ENCODE data around the gene CACNA1C.

Gene CACNA1C

DNA sequence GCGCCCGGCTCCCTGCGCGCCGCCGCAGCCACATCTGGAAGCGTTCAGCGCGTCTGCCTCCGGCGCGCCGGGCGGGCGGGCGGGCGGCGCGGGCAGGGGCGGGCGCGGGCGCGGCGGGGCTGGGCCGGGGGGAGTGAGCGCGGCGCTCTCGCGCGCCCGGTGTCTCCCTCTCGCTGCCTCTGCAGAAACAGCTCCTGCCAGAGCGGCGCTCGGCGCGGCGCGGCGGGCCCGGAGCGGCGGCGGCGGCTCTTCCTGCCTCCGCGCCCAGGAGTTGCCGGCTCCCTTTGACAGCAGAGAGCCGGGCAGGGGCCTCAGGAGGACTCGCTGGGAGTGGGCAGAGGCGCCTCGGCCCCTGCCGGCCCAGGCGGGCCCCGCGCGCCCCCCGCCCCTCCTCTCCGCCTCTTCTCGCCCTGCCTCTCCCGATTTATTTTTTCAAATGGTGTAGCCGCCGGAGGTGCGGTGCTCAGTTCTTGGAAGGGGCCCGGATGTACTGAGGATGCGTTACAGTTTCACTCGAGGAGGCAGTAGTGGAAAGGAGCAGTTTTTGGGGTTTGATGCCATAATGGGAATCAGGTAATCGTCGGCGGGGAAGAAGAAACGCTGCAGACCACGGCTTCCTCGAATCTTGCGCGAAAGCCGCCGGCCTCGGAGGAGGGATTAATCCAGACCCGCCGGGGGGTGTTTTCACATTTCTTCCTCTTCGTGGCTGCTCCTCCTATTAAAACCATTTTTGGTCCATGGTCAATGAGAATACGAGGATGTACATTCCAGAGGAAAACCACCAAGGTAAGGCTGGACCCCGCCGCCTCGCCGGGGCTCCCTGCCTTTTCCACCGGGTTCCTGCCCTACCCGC lies at the start of gene CACNA1C:
CACNA1C (plus strand) TSS at position 162 of the 853 bp plus-strand sequence; CDS start at position 738, 576 bp downstream.
- no peak for DNase-seq (ENCODE audit: low spot score)

DNA sequence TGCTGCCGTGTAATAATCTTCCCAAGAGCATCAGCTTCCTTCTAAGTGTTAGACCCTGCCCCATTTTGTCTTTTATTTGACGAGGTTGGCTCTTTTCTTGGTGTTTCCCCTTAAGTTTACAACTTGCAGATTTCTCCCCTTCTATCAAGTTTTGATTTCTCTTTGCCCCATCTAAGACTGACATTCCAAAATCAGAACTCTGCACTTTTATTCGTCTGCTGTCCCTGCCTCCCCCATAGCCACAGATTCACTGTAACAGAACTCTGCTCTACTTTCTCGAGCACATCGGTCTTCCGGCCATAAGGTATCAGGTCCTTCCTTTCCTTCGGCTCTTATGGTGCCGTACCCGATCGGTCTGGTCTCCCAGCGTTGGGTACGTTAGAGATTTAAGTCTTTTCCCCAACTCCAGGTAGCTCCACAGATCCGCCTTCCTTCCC lies 49.1 kb upstream of the CACNA1C start:
- DNase-seq (ENCODE audit: low spot score) = no peak

DNA sequence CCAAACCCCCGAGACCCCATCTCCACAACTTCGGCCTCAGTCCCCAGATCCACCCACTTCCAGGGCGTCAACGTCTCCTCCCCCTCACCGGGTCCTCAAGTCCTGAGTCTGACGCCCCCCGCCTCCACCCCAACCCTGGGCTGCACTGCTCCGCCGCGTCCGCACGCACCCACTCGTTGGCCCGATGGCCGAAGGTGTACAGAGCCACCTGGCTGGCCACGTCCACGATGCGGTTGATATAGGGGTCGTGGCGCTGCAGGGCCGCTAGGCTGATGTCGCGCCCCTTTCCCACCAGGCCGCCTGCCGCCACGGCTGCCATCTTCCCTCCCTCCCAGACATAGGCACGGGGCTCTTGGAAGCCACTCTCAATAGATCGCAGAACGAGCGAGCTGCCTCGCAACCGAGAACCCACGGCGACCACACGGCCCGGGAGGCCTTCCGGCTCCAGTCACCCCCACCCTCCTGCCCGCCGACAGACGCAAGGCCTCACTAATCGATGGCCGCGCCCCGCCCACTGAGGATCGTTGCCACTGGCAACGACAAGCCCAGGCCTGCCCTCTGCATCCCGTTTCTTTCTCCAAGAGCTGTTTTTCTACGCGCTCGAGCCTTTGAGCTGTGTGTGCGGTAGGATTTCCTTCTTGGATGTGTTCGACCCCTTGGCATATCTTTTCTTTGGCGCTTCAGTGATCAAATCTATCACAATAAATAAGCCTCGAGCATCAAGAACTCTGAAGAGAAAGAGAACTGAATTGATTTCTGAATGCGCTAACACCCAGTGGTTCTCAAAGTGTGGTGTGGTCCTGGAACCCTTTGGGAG lies 48.5 kb upstream of the CACNA1C start, which contains the start of gene DCP1B:
DCP1B (minus strand) TSS at position 345 of the 817 bp plus-strand sequence; CDS start at position 319, 26 bp downstream.
- peak; percentile 86 for DNase-seq (ENCODE audit: low spot score)

DNA sequence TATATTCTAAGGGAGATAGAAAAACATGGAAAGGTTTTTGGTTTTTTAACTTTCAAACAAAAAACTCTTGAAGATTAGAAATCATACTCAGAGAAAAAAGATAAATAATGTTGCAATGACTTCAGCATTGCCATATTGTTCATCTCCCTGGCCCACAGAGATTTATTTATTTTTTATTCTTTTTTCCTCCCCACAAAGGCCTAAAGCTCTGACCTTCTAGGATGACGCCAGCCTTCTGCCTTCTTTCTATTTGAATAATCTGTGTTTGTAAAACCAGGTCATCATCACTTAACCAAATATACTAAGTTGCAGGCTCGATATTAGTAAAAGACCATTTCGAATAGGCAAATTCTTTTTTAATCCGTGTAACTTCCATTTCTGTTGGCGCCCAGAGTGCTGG lies 44.1 kb upstream of the CACNA1C start:
- DNase-seq (ENCODE audit: low spot score) = no peak

DNA sequence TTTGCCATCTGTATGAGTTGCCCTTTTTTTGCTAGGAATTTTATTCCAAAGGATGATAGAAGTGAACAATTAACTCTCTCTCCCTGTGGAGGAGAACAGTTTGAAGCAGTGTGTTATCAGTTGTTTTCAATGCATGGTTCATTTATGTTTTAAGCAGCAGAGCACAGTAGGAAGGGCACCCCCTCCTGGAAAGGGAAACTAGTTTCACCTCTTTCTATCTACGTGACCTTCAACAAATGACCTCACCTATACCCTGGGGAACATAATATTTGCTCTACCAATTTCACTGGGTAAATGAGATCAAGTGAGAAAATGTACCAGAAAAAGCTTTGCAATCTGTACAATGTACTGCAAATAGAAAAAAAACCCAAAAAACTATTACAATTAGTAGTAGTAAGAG lies 43.2 kb upstream of the CACNA1C start:
- DNase-seq (ENCODE audit: low spot score) = no peak

DNA sequence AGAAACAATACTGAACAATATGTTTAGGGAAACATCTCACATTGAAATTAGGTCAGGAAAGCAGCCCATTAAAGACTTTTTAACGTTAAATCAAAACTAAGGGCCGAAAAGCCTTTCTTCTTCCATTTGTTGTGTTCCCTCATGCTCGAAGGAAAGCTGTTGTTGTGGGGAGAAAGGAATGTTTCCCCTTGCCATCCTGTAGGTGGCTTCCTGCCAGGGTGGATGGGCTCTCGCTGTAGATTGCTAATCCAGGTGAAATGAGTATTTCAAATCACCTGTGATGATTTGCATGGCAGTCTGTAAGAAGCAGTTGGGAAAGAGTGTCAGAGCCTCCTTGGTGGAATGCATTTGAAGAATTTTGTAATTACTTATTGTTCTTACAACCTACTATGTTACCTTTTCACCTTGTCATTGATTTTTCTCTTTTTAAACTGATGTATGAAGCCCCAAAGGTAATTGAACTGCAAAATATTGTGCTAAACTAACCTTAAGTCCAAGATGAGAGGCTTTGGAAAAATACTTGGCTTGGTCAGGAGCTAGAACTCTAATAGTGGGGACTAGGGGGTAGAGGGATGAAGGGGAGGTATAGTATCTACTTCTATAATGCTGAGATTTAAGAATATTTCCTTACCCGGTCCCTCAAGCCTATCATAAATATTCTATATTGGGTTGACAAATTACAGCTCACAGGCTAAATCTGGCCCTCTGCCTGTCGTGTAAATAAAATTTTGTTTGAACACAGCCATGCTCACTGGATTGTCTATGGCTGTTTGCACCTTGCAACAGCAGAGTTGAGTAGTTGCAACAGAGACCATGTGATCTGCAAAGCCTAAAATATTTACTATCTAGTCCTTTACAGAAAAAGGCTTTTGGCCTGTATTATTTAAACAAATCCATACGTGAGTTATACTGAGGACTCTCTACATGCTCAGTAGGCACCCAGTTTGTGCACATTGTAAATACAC lies 40.9 kb upstream of the CACNA1C start:
- DNase-seq (ENCODE audit: low spot score) = no peak

DNA sequence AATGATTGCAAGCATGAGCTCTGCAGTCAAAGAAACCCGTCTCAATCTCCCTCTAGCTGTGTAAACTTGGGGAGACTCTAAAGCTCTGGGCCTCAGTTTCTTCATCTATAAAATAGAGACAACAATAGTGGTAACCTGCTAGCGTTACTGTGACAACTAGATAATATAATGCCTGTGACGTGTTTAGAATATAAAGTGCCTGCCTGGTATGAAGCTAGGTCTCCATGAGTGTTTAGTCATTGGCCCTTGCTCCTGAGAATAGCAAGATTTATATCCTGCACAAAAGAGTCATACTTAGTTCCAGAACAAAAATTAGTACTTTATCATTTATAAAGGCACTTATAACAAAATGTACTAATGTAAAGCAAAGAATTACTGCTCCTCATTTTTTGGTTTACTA lies 39.7 kb upstream of the CACNA1C start:
- no peak for DNase-seq (ENCODE audit: low spot score)

DNA sequence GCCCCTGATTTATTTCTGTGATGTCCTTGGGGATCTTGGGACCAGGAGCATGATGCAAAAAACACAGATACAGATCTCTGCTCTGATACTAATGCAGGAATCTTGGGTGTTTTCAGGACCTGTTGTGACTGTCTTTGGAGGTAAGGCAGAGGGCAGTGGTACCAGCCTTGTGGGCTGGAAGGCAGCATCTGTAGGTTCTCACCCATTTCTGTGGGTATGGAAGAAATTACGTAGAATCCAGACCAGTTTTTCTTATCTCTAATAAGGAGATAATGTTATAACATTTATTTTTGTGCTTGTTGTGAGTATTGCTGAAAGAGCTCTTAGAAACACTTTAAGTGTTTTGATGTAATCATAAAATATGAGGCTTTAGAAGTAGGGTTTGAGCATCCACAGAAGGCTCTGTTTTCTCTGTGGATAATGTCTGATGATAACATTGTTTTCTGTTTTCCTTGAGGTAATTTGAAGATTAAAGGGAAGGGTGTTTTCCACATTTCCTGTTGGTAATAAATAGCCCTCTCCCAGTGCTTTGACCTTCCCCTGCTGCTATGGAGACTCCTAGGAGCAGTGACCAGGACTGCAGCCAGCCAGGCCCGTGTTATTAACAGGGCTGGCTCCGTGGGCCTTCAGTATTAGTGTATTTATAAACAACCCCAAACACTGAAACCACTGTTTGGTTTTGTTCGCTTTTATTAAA lies 39.1 kb upstream of the CACNA1C start:
- no peak for DNase-seq (ENCODE audit: low spot score)

DNA sequence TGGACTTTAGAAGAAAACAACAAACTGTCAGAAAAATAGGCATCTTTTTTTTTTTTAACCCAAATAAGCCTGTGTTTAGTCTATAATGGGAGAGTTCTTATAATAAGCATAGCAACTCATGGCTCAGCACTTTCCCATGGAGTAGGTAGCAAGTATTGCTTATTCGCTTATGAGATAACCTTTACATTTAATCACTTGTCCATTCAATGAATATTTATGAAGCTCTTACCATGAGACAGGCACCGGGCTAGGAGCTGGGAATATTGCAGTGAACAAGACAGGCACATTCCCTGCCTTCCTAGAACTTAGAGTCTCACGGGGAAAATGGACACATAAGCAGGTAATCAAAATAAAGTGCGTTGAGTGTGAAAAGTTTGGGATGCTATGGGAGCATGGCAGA lies 38.6 kb upstream of the CACNA1C start:
- no peak for DNase-seq (ENCODE audit: low spot score)

DNA sequence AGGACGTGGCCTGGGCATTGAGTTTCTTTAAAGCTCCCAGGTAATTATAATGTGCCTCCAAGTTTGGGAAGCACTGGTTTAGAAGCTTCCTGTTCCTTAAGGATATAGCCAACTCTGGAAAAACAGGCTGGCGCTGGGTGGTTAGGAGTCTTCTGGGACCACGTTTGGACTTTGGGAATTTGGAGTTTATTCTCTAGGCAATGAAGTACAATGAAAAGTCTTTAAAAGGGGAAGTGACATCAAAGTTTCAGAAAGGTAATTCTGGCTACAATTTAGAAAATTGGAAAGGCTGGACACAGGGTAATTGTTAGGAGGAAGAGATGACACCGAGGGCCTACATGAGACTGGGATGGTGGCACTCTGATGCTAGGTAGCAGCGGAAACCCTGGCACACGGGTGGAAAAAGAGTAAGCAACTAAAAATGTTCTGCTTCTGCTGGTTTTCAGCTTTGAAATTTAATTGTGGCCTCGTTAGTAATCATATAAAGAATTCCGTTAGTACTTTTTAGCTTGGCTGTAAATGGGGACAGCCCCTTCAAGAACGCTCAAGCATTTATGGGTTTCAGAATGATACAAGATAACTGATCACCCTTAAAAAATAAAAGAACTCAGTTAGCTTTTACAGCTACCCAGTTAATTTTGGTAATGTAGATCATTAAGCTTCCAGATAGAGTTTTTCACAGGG lies 35.8 kb upstream of the CACNA1C start:
- no peak for DNase-seq (ENCODE audit: low spot score)

DNA sequence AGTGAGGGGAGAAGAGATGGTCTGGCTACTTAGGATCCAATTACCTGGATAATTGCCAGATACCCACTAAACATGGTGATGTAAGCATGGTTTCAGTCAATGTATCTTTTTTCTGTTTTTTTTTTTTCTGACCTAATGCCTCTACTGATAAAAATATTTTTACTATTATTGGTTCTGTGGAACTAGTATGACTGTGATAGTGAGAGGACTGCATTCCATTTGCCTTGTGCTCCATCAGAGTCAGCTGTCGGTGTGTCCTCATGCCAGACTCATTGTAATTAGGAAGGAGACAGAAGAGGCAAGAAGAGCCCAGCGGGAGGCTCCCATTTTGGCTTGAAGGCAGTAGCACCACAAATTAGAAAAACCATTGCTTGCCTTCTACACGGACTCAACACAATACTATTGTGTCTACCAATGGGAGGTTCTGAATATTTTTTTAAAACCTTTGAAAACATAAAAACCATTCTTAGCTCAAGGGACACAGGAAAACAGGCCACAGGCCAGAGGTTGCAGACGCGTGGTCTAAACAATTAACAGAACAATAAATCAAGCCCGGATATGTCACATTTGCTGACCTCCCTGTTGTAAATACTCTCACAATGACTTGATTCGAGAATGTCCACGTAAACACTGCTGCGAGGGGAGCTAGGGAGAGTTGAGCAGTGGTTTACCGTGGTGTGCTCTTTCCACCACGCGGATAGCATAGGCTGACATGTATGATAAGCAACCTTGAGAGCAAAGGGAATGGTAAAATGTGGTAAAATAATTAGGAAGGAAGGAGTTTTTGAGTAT lies 35.0 kb upstream of the CACNA1C start:
- no peak for DNase-seq (ENCODE audit: low spot score)

DNA sequence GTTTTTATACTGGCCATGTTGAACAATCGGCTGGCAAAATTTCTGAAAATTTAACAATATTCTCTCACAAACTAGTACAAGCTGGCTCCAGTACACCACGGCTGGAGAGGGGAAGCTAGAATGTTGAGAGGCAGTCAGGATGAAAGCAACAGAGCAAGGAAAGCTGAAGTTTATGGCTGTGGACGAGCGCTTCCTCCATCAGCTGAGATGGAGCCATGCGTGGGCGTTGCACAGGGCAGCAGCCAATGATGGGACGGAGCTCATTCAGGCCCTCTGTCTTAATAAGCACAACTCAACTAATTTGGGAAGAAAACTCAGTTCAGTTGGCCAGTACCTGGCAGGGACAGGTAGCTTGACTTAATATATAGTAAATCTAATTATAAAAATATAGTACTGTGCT lies 34.4 kb upstream of the CACNA1C start:
- DNase-seq (ENCODE audit: low spot score) = no peak

DNA sequence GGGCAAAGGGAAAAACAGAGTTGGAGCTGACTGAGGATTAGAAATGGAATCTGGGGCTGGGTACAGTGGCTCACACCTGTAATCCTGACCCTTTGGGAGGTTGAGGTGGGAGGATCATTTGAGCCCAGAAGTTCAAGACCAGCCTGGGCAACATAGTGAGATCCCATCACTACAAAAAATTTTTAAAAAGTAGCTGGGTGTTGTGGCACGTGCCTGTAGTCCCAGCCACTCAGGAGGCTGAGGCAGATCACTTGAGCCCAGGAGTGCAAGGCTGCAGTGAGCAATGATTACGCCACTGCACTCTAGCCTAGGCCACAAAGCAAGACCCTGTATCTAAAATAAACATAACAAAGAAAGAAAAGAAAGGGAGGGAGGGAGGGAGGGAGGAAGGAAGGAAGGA lies 33.7 kb upstream of the CACNA1C start:
- no peak for DNase-seq (ENCODE audit: low spot score)

DNA sequence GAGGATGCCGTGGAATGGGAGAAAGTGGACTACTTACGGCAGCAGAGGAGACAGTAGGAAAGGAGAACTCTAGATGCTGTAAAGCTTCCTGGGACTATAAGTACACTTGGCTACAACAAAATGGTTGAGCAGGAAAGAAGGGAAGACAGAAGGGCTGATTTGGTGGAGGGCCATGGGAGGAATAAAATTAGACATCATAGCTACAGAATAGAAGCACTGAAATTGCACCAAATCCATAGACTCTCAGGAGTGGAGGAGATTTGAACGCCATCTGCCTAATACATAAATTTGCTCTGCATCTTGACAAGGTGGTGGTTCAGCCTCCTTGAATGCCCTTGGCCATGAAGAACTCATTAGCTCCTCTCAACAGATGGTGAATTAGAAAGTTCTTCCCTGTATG lies 32.3 kb upstream of the CACNA1C start:
- DNase-seq (ENCODE audit: low spot score) = no peak

DNA sequence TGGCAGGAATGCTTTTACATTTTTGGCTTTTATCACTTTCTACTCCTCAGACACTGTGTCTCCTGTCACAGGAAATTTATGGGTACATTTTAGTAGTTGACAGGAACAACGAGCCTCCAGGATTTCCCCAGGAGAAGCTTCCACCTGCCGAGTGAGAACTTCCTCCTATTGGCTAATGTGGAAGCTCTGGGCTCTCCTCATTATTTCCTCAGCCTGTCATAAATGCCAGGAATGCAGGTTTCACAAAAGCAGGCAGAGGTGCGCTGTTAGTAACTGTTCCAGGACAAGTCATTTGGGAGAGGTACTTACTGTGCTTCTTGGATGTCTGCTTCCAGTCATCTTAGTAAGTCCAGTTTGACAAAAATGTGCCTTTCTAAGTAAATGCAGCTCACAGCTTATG lies 29.4 kb upstream of the CACNA1C start:
- DNase-seq (ENCODE audit: low spot score) = no peak

DNA sequence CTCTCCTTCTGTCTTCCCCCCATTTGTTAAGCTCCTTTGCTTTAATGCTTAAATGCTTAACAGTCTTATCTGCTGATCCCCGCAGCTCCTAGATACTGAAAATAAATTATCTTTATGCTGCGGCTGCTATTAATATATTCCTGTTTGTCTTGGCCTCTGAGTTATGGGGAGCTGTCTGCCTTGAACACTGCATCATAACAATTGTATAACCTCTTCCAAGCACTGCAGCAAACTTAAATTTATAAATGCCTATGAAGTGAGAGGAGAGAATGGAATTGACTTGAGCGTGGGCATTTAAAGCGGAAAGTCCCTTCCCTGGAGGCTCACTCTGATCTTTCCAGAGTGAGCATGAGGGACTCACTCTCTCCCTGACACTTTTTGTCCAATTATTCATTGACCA lies 25.4 kb upstream of the CACNA1C start:
- DNase-seq (ENCODE audit: low spot score) = no peak

DNA sequence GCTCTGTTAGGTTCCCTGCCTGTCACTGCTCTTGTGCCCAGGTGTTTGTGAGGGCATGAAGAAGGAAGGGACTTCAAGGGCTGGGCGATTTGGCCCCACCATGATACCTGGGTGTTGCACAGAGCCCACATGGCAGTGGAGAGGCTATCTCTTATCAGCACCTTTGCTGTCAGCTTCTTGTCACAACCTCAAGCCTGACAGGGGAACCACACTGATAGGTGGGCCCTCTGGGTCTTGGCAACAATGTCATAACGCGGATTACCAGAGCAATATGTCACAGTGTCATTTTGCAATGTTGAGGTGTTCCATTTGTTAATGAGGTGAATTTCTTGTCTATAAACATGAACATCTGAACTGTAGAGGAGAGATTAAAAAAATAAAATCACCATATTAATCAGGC lies 22.9 kb upstream of the CACNA1C start:
- no peak for DNase-seq (ENCODE audit: low spot score)

DNA sequence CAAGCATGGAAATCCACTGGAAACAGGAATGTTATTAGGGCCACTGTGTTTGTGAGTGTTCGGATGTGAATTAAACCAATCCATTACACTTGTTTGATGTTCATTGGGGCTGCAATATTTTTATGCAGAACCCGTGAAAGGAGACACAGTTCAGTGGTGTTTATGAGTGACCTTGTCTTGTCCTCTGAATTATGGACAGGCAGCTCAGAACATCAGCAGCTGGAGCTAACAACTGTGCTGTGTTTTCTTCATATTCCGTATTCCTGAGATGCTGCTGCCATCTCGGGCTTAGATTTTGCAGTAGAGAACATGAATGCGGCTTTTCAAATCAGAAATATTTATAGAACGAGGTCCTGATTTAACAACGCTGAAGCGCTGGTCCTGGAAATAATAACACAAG lies 20.3 kb upstream of the CACNA1C start:
- DNase-seq (ENCODE audit: low spot score) = no peak

DNA sequence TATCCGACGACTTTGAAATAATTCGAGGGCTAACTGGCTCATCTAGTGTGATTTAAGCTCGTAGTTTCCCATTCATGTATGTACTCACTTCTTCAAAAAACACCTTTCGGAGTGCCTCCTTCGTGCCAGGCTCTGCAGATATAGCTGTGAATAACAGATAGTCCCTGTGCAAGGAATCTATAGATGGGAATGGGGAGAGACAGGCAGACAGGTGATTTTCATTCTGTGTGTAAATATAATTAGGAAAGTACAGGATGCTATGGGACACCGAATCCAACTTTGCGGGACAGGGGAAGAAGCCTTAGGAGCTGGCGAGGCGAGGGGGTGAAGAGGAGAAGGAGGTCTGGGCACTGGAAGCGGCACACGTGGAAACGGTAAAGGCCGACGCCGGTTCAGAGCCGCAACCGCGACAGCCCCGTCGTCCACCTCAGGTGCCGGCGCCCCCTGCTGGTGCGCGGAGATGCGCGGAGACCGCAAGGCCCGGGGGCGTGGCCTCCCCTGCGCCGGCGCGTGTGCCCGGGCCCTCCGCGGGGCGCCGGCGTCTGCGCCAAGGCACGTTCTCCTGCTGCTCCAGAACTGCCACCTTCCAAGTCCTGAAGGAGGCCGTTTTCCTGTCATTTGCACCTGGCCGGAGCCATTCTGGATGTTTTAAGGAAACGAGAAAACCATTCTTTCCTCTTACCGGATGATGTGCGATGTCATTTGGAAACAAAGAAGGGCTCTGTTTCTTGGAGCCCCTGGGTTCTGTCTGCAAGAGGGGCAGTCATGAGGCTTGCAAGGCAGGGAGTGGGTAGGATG lies 18.0 kb upstream of the CACNA1C start:
- peak; percentile 83 for DNase-seq (ENCODE audit: low spot score)

Measured in COLO829 (cell line).